LNCAP (cell line): ENCODE data around the gene HLA-DPA1.

ENCODE experiments used
- CTCF ChIP-seq: fragments of 450-650 bp; IDR thresholded peaks from 2 replicates; pipeline ENCODE4 v1.5.1; 2017; ENCODE audit warnings: mild to moderate bottlenecking

HLA-DPA1 gene

DNA sequence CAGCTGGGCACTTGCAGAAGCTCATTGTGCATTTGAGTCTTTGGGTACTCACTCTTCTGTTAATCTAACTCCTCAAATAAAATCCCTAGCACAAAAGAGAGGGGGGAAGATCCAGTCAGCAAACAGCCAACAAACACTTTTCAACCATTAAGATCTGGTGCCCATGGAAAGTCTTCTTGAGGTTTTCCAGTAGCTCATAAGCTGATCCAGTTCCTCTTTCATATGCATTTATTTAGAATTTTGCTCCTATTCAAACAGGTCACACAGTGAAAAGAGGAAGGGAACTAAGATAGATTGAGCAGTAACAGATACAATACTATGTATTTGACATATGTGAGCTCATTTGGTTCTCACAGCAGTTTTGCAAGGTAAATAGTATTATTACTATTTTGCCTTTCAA is 41.0 kb upstream of the HLA-DPA1 start:
- TF ChIP-seq CTCF = no peak

DNA sequence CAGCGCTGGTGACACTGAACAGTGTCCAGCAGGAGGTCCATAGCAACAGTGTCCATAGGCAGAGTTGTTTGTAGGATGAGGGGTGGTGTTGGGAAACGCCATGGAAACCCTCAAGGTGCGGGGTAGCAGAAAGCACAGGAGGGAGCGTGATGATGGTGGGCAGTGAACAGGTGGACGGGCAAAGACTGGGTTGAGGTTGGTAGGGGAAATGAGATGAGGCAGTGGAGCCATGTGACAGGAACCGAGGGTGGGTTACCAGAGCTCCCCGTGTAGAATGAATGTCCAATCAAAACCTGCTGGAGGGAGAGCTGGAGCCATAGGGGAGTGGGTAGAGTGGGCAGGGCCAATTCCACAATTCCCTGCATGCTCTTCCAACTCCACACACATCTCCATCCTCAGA is 40.3 kb upstream of the HLA-DPA1 start:
- no peak for TF ChIP-seq CTCF

GRCh38 chr6:33112148-33112547 is 38.7 kb upstream of the HLA-DPA1 start:
- TF ChIP-seq CTCF = no peak

- TF ChIP-seq CTCF = no peak
These were observed 34.9 kb upstream of the HLA-DPA1 start for GRCh38 chr6:33108307-33108706.

- TF ChIP-seq CTCF = no peak
These were observed 34.2 kb upstream of the HLA-DPA1 start for GRCh38 chr6:33107641-33108040.

DNA sequence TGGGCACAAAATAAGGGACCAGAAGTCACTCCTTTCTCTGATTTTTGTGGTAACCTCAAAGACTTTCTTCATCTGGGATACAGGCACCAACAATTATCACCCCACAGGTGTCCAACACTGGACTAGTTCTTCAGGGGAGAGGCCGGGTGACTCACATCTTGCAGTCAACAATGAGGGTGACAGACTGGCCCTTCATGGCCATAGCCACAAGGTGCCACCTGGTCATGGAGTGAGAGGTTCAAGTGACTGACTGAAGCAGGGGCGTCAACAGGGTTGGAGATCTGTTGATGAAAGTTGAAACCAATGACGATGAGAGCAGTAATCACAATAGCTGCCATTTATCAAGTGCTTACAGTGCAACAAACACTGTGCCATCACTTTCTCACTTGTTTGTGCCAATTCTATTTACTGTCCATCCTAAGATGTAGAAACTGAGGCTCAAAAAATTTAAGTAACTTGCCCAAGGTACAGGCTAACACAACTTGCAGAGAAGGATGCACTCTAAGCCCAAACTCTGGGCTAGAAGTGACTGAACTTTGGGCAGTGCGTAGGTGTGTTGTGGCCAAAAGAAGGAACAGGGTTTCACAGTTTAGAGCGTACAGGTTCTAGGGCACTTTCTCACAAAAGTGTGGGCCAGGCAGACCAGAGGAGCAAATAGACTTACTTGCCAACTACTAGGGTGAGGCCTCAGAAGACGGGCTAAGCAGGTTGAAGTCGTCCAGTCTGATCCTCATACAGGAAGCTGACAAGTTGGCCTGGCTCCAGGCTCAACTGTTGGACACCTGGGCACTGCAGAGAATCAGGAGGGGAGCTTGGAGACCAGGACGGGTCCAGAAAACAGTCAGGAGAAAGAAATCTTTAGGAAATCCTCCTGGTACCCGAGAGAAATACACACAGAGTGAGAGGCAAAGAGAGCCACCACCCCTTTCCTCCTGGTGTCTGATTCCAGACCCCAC is 32.7 kb upstream of the HLA-DPA1 start:
- no peak for TF ChIP-seq CTCF

DNA sequence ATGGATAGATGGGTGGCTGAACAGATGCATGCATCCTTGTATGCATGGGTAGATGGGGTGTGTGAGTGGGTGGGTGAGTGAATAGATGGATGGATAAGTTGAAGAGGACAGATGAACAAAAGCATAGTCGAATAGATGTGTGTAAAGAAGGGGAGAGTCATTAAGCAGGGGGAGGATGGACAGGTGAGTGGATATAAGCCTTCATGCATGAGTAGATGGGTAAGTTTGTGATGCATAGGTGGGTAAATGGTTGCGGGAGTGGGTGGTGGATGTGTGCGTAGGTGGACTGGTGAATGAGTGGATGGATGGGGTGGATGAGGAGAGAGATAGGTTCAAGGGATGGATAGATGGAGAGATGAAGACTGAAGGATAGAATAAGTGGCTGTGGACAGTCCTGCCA is 31.9 kb upstream of the HLA-DPA1 start:
- no peak for TF ChIP-seq CTCF
